GM12872 (cell line): Measurements from ENCODE around the gene MATN1.

Experiments used
- TF ChIP-seq, protein P1 (sequence below): IDR thresholded peaks from 3 replicates; pipeline ENCODE4 v1.5.1; 2011; ENCODE audit warnings: low read depth, mild to moderate bottlenecking, low read length, moderate library complexity; ENCODE audit not compliant: insufficient read depth

Gene MATN1

GRCh38 chr1:30725450-30726095 is 2.2 kb upstream of the MATN1 start:
- TF ChIP-seq, protein P1, sequence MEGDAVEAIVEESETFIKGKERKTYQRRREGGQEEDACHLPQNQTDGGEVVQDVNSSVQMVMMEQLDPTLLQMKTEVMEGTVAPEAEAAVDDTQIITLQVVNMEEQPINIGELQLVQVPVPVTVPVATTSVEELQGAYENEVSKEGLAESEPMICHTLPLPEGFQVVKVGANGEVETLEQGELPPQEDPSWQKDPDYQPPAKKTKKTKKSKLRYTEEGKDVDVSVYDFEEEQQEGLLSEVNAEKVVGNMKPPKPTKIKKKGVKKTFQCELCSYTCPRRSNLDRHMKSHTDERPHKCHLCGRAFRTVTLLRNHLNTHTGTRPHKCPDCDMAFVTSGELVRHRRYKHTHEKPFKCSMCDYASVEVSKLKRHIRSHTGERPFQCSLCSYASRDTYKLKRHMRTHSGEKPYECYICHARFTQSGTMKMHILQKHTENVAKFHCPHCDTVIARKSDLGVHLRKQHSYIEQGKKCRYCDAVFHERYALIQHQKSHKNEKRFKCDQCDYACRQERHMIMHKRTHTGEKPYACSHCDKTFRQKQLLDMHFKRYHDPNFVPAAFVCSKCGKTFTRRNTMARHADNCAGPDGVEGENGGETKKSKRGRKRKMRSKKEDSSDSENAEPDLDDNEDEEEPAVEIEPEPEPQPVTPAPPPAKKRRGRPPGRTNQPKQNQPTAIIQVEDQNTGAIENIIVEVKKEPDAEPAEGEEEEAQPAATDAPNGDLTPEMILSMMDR: no peak

- TF ChIP-seq, protein P1: no peak
Measured at GRCh38 chr1:30724655-30725421, 1.5 kb upstream of the MATN1 start.

GRCh38 chr1:30724175-30724574 is 790 bp upstream of the MATN1 start:
- TF ChIP-seq, protein P1: peak; percentile 40; the same call in 2 of the 3 replicates

DNA sequence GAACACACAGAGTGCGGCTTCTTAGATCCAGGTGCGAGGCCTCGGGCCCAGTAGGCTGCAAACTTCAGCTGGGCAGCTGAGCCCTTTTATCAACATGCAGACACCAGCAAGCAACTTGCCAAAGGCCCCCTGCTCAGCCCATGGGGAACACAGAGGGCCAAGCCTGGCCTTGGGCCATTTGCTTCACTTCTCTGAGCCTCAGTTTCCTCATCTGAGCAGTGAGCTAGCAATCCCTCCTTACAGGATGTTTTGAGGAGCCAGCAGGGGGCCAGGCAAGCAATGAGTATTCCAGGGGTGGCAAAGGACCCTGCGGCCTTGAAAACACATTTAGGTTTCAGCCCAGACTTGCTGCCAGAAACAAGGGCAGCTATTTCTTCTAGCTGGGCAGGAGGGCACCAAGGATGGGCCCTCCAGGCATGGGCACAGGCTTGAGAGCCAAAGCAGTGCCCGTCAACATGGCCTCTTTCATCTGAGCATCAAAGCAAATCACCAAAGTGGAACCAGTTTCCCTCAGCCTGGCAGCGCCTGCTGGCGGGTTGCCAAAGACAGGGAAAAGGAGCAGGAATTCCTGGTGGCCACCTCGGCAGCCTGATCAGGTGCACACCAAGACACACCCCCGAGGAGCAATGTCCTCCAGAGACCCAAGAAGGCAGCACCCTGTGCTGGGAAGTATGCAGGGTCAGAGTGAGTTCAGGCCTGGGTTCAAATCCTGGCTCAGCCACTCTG is 1.4 kb downstream of the MATN1 start:
- TF ChIP-seq, protein P1: 0 out of 3 replicates have a peak, but pooled peaks have one; percentile 12

DNA sequence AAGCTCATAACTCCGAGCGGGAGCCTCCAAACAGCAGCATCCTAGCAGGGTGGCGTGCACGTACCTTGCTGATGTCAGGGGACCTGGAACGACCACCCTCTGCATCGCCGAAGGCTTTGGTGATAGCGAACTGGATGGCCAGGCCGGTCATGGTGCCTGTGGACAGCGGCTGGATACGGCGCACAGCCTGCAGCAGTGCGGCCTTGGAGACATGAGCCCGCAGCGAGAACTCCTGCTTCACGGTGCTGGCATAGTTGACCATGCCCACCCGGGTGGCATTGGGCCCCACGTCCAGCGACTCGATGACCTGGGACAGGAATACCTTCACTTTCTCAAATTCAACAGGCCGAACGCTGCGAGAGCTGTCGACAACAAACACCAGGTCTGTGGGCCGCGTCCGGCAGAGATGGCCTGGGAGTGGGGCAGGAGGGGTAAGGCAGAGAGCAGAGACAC is 2.0 kb downstream of the MATN1 start:
- TF ChIP-seq, protein P1: no peak

DNA sequence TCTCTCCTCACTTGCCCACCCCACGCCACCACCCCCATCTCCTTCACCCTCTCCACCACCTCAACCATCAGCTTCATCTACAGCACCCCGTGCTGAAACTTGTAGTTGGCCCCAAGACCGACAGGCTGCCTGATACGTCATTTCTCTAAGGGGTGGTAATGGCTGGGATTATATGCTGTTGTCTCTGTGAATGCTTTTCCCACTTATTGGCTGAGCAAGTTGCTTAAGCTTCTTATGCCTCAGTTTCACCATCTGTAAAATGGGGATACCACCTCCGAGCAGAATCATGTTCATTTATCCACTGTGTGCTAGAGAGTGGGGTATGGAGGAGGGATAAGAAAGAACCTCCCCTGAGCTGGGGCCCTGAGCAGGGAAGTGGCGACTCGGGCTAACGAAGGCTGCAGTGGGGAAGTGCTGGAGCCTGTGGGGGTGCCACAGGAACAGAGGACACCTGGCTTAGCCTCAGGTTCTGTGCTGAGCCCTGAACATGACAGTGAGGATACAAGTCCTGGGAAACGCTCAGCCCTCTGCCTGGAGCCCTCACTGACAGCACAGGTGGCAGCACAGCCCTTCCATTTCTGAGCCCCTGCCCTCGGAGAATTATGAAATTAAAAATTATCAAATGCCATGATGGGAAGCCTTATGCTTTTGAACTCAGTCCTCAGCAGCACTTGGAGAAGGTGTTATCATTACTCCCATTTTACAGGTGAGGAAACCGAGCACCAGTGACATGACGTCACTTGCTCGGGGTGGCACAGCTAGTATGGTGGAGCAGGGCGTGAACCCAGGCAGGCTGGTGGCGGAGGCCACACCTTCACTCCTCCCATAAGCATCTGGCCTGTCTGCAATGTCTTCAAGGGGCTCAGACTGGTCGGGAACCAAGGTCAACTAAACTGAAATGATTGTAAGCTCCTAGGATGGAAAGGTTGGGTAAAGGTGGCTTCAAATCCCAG is 2.8 kb downstream of the MATN1 start:
- TF ChIP-seq, protein P1: no peak
